Duodenal mucosa (tissue), 2 donors: ENCODE results near the gene TRIM47.
A peak's percentile ranks its signal among the peaks of the same experiment; 100 is the strongest.
"Not testable (repeated sequence)": the region's sequence is repeated elsewhere in the genome, so short reads cannot be mapped to it uniquely, and the experiment has no call there.

Experiments used
- H3K27ac ChIP-seq: one replicate; pipeline ENCODE4 v1.7.0; 2013; ENCODE audit warnings: low read depth, low read length
- H3K27me3 ChIP-seq, 2 donors: one replicate each; pipeline ENCODE4 v1.7.0; 2013; ENCODE audit warnings: low read length in 2 of 2, control low read depth in 1 of 2; ENCODE audit not compliant: insufficient read depth in 2 of 2, control insufficient read depth in 1 of 2
- H3K36me3 ChIP-seq, 2 donors: one replicate each; pipeline ENCODE4 v1.7.0; 2013; ENCODE audit warnings: low read length in 2 of 2, control low read depth in 1 of 2; ENCODE audit not compliant: insufficient read depth in 2 of 2, control insufficient read depth in 1 of 2
- H3K4me1 ChIP-seq, 2 donors: one replicate each; pipeline ENCODE4 v1.7.0; 2013; ENCODE audit warnings: low read length in 2 of 2, control low read depth in 1 of 2; ENCODE audit not compliant: insufficient read depth in 2 of 2, control insufficient read depth in 1 of 2
- H3K4me3 ChIP-seq, 2 donors: one replicate each; pipeline ENCODE4 v1.7.0; 2013; ENCODE audit warnings: low read length in 2 of 2, low read depth in 1 of 2
- H3K9ac ChIP-seq, 2 donors: one replicate each; pipeline ENCODE4 v1.7.0; 2013; ENCODE audit warnings: low read length in 2 of 2, low read depth in 1 of 2
- H3K9me3 ChIP-seq, 2 donors: one replicate each; pipeline ENCODE4 v1.7.0; 2013; ENCODE audit warnings: low read length in 2 of 2, control low read depth in 1 of 2; ENCODE audit not compliant: control insufficient read depth in 1 of 2

The TRIM47 gene

GRCh38 chr17:75868730-75869281, 9.6 kb downstream of the TRIM47 start:
- Histone ChIP-seq H3K4me1 (peaks cover 23 to 36% of the 10 kb centered on the region in 2 donors), H3K9ac (peak overlapping the region in 1 of 2 donors; percentile 30)
- H3K27ac ChIP-seq, H3K4me3 ChIP-seq, H3K27me3 ChIP-seq, H3K9me3 ChIP-seq, H3K36me3 ChIP-seq: not testable (repeated sequence)

DNA sequence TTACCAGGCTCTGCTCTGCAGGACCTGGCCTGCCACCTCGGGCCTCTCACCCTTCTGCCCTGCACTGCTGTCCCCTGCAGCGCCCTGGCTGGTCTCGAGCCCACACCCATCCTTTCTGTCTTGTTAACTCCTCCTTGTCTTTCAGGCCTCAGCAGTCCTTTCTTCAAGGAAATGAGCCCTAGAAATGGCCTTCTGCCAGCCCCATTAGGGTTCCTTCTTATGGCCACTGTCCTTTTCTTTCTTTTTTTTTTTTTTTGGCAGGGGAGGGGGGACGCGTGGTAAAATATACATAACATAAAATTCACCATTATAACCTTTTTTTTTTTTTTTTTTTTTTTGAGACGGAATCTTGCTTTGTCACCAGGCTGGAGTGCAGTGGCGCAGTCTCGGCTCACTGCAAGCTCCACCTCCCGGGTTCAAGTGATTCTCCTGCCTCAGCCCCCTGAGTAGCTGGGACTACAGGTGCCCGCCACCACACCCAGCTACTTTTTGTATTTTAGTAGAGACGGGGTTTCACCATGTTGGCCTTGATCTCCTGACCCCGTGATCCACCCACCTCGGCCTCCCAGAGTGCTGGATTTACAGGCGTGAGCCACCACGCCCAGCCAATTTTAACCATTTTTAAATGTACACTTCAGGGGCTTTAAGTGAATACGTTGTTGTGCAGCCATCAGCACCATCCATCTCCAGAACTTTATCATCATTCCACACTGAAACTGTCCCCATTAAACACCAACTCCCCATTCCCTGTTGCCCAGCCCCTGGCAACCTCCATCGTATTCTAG, 12.8 kb downstream of the TRIM47 start:
- not testable (repeated sequence) for H3K9ac ChIP-seq, H3K4me3 ChIP-seq, H3K27ac ChIP-seq, H3K9me3 ChIP-seq, H3K27me3 ChIP-seq, H3K36me3 ChIP-seq
- H3K4me1 ChIP-seq, result peaks cover 14 to 20% of the 10 kb centered on the region in 2 donors

DNA sequence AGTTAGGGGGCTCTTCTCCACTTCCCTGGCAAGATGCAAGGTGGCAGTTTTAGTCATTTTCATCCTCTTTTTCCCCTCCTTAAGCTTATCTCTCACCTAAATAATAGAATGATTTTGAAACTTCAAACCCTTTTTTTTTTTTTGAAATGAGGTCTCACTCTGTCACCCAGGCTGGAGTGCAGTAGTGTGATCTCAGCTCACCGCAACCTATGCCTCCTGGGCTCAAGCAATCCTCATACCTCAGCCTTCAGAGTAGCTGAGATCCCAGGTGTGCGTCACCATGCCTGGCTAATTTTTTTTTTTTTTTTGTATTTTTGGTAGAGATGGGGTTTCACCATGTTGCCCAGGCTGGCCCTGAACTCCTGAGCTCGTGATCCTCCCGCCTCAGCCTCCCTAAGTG, 13.5 kb downstream of the TRIM47 start:
- not testable (repeated sequence) for H3K27me3 ChIP-seq, H3K27ac ChIP-seq, H3K9me3 ChIP-seq, H3K36me3 ChIP-seq, H3K4me3 ChIP-seq, H3K9ac ChIP-seq
- H3K4me1 ChIP-seq, result peaks cover 13 to 19% of the 10 kb centered on the region in 2 donors

GRCh38 chr17:75864448-75864871, 13.9 kb downstream of the TRIM47 start:
- no peak overlapping the region for H3K9ac ChIP-seq
- no peak overlapping the region for H3K4me3 ChIP-seq
- no peak overlapping the region for H3K27ac ChIP-seq
- H3K36me3 ChIP-seq, result no peaks in the 10 kb centered on the region
- H3K4me1 ChIP-seq, result peaks cover 9 to 15% of the 10 kb centered on the region in 2 donors
- no peaks in the 10 kb centered on the region for H3K9me3 ChIP-seq
- no peaks in the 10 kb centered on the region for H3K27me3 ChIP-seq

DNA sequence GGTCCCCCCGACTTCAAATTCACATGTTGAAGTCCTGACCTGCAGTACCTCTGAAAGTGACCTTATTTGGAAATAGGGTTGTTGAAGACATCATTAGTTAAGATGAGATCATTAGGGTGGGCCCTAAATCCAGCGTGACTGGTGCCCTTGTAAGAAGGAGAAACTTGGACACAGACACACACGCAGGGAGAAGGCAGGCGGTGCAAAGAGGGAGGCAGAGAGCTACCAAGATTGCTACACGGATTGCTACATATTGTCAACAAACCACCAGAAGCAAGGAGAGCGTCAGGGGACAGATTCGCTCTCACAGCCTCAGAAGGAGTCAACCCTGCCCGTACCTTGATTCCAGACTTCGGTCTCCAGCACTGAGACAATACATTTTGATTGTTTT, 16.5 kb downstream of the TRIM47 start:
- no peak overlapping the region for H3K9ac ChIP-seq
- H3K4me3 ChIP-seq, result no peak overlapping the region
- no peaks in the 10 kb centered on the region for H3K9me3 ChIP-seq
- no peaks in the 10 kb centered on the region for H3K27me3 ChIP-seq
- no peak overlapping the region for H3K27ac ChIP-seq
- H3K36me3 ChIP-seq, result no peaks in the 10 kb centered on the region
- H3K4me1 ChIP-seq, result peaks cover 3 to 13% of the 10 kb centered on the region in 2 donors

DNA sequence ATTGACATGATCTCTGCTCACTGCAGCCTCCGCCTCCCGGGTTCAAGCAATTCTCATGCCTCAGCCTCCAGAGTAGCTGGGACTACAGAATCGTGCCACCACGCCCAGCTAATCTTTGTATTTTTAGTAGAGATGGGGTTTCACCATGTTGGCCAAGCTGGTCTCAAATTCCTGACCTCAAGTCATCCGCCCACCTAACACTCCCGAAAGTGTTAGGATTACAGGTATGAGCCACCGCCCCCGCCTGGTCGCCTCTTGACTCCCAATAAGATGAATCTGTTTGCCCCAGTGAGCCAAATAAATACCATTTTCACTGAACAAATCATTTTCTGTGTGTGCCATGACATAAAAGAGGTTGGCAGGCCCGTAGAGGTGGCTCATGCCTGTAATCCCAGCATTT, 19.0 kb downstream of the TRIM47 start:
- H3K4me1 ChIP-seq, result peaks cover 10 to 16% of the 10 kb centered on the region in 2 donors
- H3K27me3 ChIP-seq, H3K36me3 ChIP-seq, H3K4me3 ChIP-seq, H3K9ac ChIP-seq, H3K9me3 ChIP-seq, H3K27ac ChIP-seq: not testable (repeated sequence)

- Histone ChIP-seq H3K27ac (peak overlapping the region; percentile 96), H3K9me3 (no peaks in the 10 kb centered on the region), H3K4me1 (peaks cover 15 to 17% of the 10 kb centered on the region in 2 donors), H3K36me3 (peaks cover 0 to 4% of the 10 kb centered on the region in 2 donors), H3K9ac (peak overlapping the region; percentile 89 to 90), H3K27me3 (no peaks in the 10 kb centered on the region), H3K4me3 (peak overlapping the region; percentile 85 to 88)
Measured at GRCh38 chr17:75856062-75856756, 22.2 kb downstream of the TRIM47 start.

DNA sequence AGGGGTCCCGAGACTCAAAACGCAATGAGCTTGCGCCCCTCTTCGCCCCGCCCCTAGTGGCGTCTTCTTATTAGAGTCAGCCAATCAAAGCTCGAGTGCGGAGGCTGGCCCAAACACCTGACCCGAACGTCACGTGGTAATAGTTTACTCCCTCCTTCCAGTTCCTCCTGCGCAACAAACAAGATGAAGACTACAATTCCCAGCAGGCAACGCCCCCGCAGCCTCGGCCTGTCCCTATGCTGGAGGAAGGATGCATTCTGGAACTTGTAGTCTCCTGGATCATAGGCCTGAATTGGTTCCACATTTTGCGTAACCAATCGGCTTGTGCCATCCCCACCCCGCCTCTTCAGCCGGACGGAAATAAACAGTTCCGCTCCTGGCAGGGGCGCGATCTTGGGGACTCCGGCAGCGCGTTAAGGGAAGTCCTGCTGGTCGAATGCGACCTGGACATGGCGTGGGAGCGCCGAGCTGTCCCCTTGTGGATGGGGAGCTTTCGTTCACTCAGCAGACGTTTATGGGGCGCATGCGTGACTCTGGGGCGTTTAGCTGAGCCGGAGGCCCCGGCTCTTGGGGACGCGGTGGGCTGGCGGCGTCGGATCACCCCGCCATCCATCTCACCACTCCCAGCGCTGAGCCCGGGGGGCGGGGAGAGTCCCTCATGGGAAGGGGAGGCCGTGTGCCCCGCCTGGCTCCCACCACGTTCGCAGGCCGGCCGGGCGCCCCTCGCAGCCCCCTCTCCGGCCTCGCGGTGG, 22.9 kb downstream of the TRIM47 start, which contains the start of gene WBP2:
Gene WBP2, minus strand, starts transcription at position 26 of the 752 bp plus-strand sequence. CDS start 38 bp downstream, outside the sequence.
- H3K4me1 ChIP-seq, result peaks cover 15 to 17% of the 10 kb centered on the region in 2 donors
- no peaks in the 10 kb centered on the region for H3K9me3 ChIP-seq
- peaks cover 0 to 11% of the 10 kb centered on the region in 2 donors for H3K36me3 ChIP-seq
- H3K27ac ChIP-seq, result peak within 1 kb of the TSS; percentile 96
- H3K9ac ChIP-seq, result peak within 1 kb of the TSS; percentile 90 to 95
- peak within 1 kb of the TSS; percentile 88 to 91 for H3K4me3 ChIP-seq
- no peaks in the 10 kb centered on the region for H3K27me3 ChIP-seq

DNA sequence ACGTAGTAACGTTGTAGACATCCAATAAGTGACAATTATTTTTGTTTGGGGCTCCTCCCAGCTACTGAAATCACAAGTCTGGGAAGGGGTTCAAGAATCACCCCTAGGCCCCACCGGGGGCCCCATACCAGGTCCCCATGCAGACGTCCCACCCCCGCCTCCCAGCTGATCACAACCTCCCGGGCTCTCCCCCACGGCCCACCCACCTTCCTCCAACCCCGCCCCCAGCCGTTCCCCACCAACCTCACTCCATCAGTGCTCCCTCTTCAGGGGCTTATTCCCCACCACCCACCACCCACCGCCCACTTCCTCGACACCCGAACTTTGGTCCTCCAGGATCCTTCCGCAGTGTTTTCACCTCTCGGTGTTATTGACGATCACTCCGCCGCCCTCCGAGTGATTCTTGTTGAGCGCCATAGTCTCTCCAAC, 23.5 kb downstream of the TRIM47 start:
- Histone ChIP-seq H3K9ac (peak overlapping the region; percentile 67 to 95), H3K9me3 (no peaks in the 10 kb centered on the region), H3K27me3 (no peaks in the 10 kb centered on the region), H3K36me3 (peaks cover under 1 to 15% of the 10 kb centered on the region in 2 donors), H3K4me3 (peak overlapping the region; percentile 84 to 91), H3K4me1 (peaks cover 15 to 17% of the 10 kb centered on the region in 2 donors), H3K27ac (peak overlapping the region; percentile 53)
